HG03520 (cell line): ENCODE measurements around the gene CD244.
A peak's percentile ranks its signal among the peaks of the same experiment; 100 is the strongest.

Experiments
- ATAC-seq: cut with Tn5 transposase; IDR thresholded peaks from one replicate; pipeline ENCODE4 v1.9.1; 2021; ENCODE audit warnings: mild to moderate bottlenecking, moderate library complexity; ENCODE audit not compliant: unreplicated experiment

Gene CD244

GRCh38 chr1:160850993-160851392, 11.7 kb downstream of the CD244 start:
- ATAC-seq, result no peak

- no peak for ATAC-seq
Observed at GRCh38 chr1:160850541-160850940, 12.1 kb downstream of the CD244 start.

DNA sequence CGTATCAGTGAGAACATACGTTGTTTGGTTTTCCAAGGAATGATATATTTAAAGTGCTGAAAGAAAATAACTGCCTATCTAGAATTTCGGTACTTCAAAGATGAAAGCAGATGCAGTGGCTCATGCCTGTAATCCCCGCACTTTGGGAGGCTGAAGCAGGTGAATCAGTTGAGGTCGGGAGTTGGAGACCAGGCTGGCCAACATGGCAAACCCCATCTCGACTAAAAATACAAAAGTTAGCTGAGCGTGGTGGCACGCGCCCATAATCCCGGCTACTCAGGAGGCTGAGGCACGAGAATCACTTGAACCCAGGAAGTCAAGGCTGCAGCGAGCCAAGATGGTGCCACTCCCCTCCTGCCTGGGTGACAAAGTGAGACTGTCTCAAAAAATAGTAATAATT, 16.4 kb downstream of the CD244 start:
- ATAC-seq, result no peak

DNA sequence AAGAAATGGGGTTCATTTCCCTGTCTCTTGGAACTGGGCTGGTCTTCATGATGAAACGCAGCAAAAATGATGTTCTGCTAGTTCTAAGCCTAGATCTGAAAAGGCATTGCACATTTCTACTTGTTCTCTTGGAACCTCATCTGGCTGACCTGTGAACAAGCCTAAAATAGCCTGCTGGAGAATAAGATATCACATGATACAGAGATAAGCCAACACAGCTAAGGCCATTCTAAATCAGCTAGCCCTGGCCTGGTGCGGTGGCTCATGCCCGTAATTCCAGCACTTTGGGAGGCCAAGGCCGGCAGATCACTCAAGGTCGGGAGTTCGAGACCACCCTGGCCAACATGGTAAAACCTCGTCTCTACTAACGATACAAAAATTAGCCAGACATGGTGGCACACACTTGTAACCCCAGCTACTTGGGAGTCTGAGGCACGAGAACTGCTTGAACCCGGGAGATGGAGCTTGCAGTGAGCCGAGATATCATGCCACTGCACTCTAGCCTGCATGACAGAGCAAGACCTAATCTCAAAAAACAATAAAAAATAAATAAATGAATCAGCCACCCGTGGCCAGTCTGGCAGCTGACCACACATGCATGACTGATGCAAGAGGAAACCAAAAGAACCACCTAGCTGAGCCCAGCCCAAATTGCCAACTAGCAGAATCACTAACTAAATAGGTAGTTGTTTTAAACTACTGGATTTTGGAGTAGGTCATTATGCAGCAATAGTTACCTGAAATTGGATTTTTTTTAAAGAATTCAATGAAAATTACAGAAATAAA, 18.0 kb downstream of the CD244 start:
- no peak for ATAC-seq

- ATAC-seq, result no peak
Observed at GRCh38 chr1:160841079-160841478, 21.6 kb downstream of the CD244 start.

DNA sequence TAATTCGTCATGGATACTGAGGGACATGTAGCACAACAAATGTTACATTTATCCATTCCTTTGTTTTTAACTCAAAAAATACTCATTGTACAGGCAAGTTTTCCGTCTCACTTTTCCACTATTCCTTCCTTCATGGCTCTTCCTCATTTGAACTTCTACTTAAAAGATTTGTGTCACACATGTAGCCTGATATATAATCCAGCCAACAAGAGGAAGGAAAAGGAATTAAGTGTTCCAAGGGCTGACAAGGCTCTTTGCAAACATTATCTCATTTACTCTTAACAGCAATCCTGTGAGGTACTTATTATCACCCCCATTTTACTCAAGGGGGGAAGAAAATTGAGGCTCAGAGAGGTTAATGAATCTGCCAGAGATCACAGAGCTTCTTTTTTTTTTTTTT, 22.9 kb downstream of the CD244 start:
- ATAC-seq, result no peak

- no peak for ATAC-seq
Observed at GRCh38 chr1:160838888-160839287, 23.8 kb downstream of the CD244 start.

GRCh38 chr1:160837558-160838205, 25.0 kb downstream of the CD244 start:
- ATAC-seq, result peak; percentile 65

DNA sequence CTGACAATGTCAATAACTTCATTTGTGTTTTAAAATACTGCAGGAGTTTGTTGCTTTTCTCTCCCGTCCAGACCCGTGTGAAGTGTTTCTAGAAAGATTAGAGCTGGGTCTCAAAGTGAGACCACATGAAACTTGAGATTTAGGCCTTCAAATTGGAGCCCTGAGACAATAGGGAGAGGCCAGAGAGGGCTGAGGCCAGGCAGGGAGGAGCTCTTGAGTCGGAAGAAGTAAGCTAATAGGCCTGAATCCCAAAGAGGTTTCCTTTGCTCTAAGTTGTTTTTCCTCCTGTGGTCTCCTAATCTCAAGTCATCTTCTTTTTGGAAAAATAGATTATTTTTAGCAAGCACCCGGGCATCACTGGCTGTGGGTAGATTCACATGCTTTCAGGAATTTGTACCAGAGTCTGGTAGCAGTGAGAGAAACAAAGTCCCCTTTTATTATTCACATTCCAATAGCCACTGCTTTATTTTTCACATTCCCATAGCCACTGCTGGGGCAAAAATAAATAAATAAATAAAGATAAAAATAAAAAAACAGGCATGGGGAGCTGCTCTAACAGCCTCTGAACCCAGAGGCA, 25.6 kb downstream of the CD244 start:
- ATAC-seq, result no peak

DNA sequence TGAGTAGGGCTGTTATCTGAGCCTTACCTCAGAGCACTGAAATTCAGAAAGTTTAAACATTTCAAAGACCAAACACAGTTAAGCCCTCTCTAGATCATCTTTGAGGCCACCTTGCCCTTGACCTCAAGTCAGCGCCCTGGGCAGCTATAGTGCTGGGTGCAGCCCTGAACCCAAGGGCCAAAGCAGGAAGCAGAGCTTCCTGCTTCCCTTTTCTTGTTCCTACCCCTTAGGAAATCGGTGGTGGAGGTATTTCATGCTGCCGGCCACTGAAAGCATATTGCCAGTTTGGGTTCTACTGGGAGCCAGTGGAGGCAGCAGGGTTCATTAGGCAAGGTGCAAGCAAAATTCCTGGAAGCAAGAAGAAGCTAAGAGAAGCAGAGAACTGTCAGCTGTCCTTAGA, 26.1 kb downstream of the CD244 start:
- no peak for ATAC-seq

- ATAC-seq, result no peak
Observed at GRCh38 chr1:160835751-160836150, 26.9 kb downstream of the CD244 start.

DNA sequence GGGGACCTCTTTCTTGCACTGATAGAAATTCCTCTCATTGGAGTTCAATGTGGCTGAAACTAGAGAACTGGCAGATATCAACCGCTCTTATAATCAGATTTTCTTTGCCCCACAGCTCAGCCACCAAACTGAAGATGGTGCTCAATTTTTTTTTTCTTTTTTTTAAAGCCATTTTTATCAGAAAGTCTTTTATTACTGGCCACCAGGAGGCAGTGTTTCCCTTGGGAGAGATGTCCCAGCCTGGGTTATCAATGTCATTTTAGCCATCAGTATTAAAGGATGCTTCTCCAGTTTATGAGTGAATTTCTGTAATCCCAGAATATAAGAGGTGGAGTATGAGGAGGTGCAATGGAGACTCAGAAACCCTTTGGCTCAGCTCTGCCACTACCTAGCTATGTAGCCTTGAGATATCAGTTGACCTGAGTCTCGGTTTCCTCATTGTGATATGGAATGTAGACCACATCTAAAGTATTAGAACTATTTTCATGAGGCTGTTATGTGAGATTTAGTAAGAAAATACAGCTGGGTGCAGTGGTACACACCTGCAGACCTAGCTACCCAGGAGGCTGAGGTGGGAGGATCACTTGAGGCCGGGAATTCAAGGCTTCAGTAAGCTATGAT, 27.6 kb downstream of the CD244 start:
- no peak for ATAC-seq

DNA sequence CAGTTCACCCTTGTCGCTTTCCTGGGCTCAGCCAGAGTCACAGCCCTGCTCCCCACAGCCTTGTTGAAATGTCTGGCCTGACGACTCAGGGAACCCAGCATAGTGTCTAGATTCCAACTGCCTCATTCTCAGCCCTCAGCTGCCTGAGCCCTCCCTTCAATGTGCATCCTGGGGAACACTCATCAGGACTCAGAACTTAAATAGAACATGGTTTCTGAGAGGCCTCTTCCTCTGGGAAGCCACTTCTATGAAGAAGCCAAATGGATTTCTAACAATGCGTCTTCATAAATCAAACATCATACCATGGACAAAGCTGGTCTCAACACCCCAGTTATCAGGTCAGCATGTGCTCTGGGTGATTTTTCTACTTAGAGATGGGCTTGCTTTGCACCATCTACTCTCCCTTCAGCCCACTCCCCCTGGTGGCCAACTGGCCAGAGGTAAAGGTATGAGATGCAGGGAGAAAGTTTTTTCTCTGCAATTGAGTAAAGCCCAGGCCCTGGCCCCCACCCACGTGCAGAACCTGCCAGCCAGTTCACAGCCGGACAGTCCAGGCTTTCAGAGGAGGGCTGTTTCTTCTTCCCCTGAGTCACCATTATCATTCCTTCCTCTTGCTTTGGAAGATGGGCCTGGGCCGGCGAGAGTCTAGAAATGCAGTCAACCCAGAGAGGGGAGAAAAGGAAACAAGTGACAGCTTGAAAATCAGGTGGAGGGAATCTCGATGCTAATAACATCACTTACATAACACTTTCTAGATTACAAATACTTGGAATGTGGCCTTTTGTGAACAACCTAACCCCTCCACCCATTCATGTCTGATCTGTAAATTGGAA, 32.1 kb downstream of the CD244 start:
- no peak for ATAC-seq

GRCh38 chr1:160829766-160830165, 32.9 kb downstream of the CD244 start:
- no peak for ATAC-seq

DNA sequence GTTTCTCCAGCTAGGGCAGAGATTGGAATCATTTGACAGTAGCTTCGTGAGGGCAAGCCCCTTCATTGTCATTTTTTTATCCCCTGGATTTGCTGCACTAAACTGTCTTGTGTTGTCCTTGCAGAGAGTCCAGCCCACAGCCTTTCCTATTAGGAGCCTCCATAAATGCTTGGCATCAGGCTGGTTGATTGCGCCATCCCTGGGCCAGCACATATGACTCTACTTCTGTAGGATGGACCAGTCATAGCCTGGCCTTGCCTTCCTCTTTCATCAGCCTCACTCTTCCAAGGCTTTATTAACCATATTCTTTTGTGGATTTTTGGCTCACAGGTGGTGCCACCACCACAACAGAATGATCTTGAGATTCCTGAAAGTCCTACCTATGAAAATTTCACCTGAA, 35.3 kb downstream of the CD244 start:
- ATAC-seq, result no peak

DNA sequence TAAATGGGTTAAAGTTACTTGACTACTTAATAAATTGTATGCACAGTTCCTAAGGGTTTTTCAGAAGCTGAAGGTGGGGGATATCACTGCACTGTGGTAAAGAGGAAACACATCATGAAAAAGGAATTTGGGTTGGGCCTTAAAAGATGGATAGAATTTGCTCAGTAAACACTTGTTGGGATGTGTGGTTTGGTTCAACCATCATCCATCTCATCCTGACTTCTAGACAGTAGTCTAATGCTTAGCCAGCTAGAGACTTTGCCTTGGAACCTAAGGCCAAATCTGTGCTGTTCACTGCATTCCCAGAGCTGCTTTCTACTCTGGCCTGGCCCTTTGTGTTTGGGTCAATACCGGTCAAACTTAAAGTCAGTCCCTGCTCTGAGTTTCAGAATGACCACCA, 36.1 kb downstream of the CD244 start:
- ATAC-seq, result no peak

DNA sequence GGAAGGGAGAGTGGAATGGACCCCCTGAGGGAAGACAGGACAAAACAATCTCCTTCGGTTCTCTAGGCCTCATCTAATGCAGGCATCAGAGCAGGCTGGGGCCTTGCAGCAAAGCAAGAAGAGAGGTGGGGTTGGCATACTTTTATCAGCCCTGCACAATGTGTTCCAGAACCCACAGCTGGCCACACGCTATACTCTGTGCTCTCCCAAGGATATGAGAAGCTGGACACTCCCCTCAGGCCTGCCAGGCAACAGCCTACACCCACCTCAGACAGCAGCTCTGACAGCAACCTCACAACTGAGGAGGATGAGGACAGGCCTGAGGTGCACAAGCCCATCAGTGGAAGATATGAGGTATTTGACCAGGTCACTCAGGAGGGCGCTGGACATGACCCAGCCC, 39.4 kb downstream of the CD244 start:
- ATAC-seq, result no peak

DNA sequence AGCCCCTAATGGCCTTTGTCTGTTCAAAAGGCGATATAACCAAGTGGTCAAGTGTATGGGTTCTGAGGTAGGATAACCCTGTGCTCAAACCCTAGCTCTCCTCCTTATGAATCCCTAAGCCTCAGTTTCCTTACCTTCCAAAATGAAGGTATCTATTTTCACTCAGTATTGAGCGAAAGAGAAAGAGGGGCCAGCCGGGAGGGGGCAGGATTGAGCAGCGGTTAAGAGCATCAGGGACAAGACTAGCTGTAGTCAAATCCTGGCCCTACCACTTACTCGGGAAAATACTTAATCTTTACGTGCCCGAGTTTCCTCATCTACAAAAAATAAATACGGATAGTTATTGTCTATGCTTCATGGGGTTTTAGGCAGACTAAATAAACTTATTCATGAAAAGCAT, 41.1 kb downstream of the CD244 start:
- ATAC-seq, result no peak

DNA sequence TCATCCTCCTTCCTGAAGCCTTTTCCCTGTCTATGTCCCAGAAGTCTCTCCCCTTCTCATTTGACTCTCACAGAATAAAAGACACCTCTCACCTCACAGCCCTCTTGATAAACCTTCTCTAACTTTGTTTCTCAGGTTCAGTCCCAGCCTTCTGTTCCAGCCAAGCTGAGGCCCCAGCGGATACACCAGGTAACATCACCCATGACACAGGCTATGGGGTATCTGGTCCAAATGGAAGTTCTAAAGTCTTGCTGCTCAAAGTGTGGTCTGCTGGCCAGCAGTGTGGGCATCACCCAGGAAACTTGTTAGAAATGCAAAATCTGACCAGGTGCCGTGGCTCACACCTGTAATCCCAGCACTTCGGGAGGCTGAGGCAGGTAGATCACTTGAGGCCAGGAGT, 43.5 kb downstream of the CD244 start:
- no peak for ATAC-seq

- ATAC-seq, result no peak
Observed at GRCh38 chr1:160818207-160818937, 44.3 kb downstream of the CD244 start.
